Osteoblast (primary cell): ENCODE measurements around the gene CACNG7. TPM values are rescaled to one million over a fixed set of nuclear protein-coding genes. Genes with fewer than 3 reads are reported as not detected.

ENCODE experiments used
- DNase-seq: peaks from one replicate; pipeline ENCODE4 v3.0.0; 2011; ENCODE audit warnings: low spot score, mixed read lengths; ENCODE audit not compliant: insufficient read length; ENCODE audit errors: missing footprints
- H2AFZ ChIP-seq: 2 replicates; pipeline ENCODE4 v1.6.0; 2011; ENCODE audit warnings: mild to moderate bottlenecking, low read length
- H3K27ac ChIP-seq: 2 replicates; pipeline ENCODE4 v1.5.1; 2011; ENCODE audit warnings: mild to moderate bottlenecking, low read depth, low read length, moderate library complexity
- H3K27me3 ChIP-seq: 2 replicates; pipeline ENCODE4 v1.6.0; 2012; ENCODE audit warnings: mild to moderate bottlenecking, control low read depth, inconsistent platforms, low read length, moderate library complexity; ENCODE audit not compliant: insufficient read depth
- H3K36me3 ChIP-seq: 2 replicates; pipeline ENCODE4 v1.5.1; 2011; ENCODE audit warnings: mild to moderate bottlenecking, low read length, control low read depth, moderate library complexity; ENCODE audit not compliant: insufficient read depth
- H3K4me1 ChIP-seq: 2 replicates; pipeline ENCODE4 v1.5.1; 2011; ENCODE audit warnings: mild to moderate bottlenecking, low read length, control low read depth, moderate library complexity; ENCODE audit not compliant: insufficient read depth
- H3K4me2 ChIP-seq: 2 replicates; pipeline ENCODE4 v1.6.0; 2011; ENCODE audit warnings: mild to moderate bottlenecking, low read length; ENCODE audit not compliant: insufficient read depth
- H3K4me3 ChIP-seq: fragments of 200-600 bp; sonication (generic); 3 replicates; pipeline ENCODE4 v1.5.1; 2012; ENCODE audit warnings: mild to moderate bottlenecking, low read length, inconsistent platforms; ENCODE audit not compliant: insufficient read depth
- H3K79me2 ChIP-seq: 2 replicates; pipeline ENCODE4 v1.6.0; 2012; ENCODE audit warnings: mild to moderate bottlenecking, low read length, control low read depth, inconsistent platforms; ENCODE audit not compliant: insufficient read depth
- H3K9me3 ChIP-seq: 2 replicates; pipeline ENCODE4 v1.5.1; 2011; ENCODE audit warnings: low read depth, low read length, control low read depth
- H4K20me1 ChIP-seq: 2 replicates; pipeline ENCODE4 v1.6.0; 2012; ENCODE audit warnings: mild to moderate bottlenecking, low read length, control low read depth; ENCODE audit not compliant: insufficient read depth
- total RNA-seq: library from RNA; depleted of rRNA; stranded (reverse); fragments of >200 nt; gene quantifications from 2 replicates; pipeline ENCODE4 v1.2.3, GENCODE V29; 2012
- TF ChIP-seq, protein P1 (sequence below): IDR thresholded peaks from 2 replicates; pipeline ENCODE4 v1.5.1; 2011; ENCODE audit warnings: mild to moderate bottlenecking, low read depth, low read length, moderate library complexity; ENCODE audit errors: extremely low read depth

The CACNG7 gene
- total RNA-seq, 1 donor = not detected

DNA sequence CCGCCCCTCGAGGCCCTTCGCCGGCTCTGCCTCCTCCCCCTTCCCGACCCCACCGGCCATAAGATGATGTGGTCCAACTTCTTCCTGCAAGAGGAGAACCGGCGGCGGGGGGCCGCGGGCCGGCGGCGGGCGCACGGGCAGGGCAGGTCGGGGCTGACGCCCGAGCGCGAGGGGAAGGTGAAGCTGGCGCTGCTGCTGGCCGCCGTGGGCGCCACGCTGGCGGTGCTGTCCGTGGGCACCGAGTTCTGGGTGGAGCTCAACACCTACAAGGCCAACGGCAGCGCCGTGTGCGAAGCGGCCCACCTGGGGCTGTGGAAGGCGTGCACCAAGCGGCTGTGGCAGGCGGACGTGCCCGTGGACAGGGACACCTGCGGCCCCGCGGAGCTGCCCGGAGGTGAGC is 83.7 kb downstream of the CACNG7 start:
- H3K36me3 ChIP-seq = no peaks in the 10 kb centered on the region
- H3K4me1 ChIP-seq = peaks cover 8% of the 10 kb centered on the region
- no peak overlapping the region for H3K4me2 ChIP-seq
- H3K27ac ChIP-seq = no peak overlapping the region
- H3K4me3 ChIP-seq = no peak overlapping the region
- no peak for DNase-seq
- no peaks in the 10 kb centered on the region for H4K20me1 ChIP-seq
- peaks cover 45% of the 10 kb centered on the region for H3K27me3 ChIP-seq
- H3K79me2 ChIP-seq = no peaks in the 10 kb centered on the region
- no peak overlapping the region for H2AFZ ChIP-seq
- H3K9me3 ChIP-seq = no peaks in the 10 kb centered on the region
- TF ChIP-seq, protein P1, sequence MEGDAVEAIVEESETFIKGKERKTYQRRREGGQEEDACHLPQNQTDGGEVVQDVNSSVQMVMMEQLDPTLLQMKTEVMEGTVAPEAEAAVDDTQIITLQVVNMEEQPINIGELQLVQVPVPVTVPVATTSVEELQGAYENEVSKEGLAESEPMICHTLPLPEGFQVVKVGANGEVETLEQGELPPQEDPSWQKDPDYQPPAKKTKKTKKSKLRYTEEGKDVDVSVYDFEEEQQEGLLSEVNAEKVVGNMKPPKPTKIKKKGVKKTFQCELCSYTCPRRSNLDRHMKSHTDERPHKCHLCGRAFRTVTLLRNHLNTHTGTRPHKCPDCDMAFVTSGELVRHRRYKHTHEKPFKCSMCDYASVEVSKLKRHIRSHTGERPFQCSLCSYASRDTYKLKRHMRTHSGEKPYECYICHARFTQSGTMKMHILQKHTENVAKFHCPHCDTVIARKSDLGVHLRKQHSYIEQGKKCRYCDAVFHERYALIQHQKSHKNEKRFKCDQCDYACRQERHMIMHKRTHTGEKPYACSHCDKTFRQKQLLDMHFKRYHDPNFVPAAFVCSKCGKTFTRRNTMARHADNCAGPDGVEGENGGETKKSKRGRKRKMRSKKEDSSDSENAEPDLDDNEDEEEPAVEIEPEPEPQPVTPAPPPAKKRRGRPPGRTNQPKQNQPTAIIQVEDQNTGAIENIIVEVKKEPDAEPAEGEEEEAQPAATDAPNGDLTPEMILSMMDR = no peak

- Histone ChIP-seq H3K36me3 (no peaks in the 10 kb centered on the region), H4K20me1 (no peaks in the 10 kb centered on the region), H2AFZ (no peak overlapping the region), H3K4me3 (no peak overlapping the region), H3K79me2 (no peaks in the 10 kb centered on the region), H3K27me3 (peaks cover 50% of the 10 kb centered on the region), H3K4me1 (peaks cover 8% of the 10 kb centered on the region), H3K27ac (no peak overlapping the region), H3K9me3 (no peaks in the 10 kb centered on the region), H3K4me2 (no peak overlapping the region)
- TF ChIP-seq, protein P1 = no peak
- DNase-seq = peak; percentile 79
These were observed 84.4 kb downstream of the CACNG7 start for GRCh38 chr19:53993448-53993847.

Other genes starting within 250 kb of the CACNG7 start
- under 0.01 TPM in 1 of 2 replicates, not detected in the other for gene NLRP12, start 85.0 kb upstream of the CACNG7 start, total RNA-seq
- gene MYADM, start 41.4 kb upstream of the CACNG7 start, total RNA-seq = 16.2 and 17.4 TPM in 2 replicates
- gene PRKCG, start 27.1 kb upstream of the CACNG7 start, total RNA-seq = under 0.01 TPM in 1 of 2 replicates, not detected in the other
- gene CACNG8, start 53.7 kb downstream of the CACNG7 start, total RNA-seq = not detected in 2 replicates
- 0.36 TPM in 1 of 2 replicates, not detected in the other for gene CACNG6, start 82.4 kb downstream of the CACNG7 start, total RNA-seq
- gene VSTM1, start 154.6 kb downstream of the CACNG7 start, total RNA-seq = not detected in 2 replicates
- not detected in 2 replicates for gene TARM1, start 172.1 kb downstream of the CACNG7 start, total RNA-seq
- gene OSCAR, start 191.5 kb downstream of the CACNG7 start, total RNA-seq = 0.36 and 0.59 TPM in 2 replicates
- gene NDUFA3, start 193.6 kb downstream of the CACNG7 start, total RNA-seq = 6.8 and 8.3 TPM in 2 replicates
- 17.4 TPM in 2 replicates for gene TFPT, start 206.4 kb downstream of the CACNG7 start, total RNA-seq
- gene PRPF31, start 206.5 kb downstream of the CACNG7 start, total RNA-seq = 42.1 and 46.7 TPM in 2 replicates
- gene CNOT3, start 228.5 kb downstream of the CACNG7 start, total RNA-seq = 6.2 TPM in 2 replicates